ENCODE results near the gene EBF3. TPM values are rescaled to one million over a fixed set of nuclear protein-coding genes. Genes with fewer than 3 reads are reported as not detected.

The EBF3 gene
- total RNA-seq, 1 experiment from 2014 or later, result 0.12 TPM

- CTCF ChIA-PET, result no interaction called here
- Histone ChIP-seq H3K4me2 (ENCODE audit: low read length) (no peak overlapping the region), H3K9me3 (ENCODE audit: control insufficient read depth in 1 of 2, insufficient read depth in 1 of 2, low read depth in 1 of 2, low read length in 2 of 2) (no peaks in the 10 kb centered on the region), H2AFZ (ENCODE audit: low read depth, low read length, poor library complexity, severe bottlenecking) (no peak overlapping the region), H3K79me2 (ENCODE audit: insufficient read depth, low read length) (no peaks in the 10 kb centered on the region), H4K20me1 (ENCODE audit: insufficient read depth) (no peaks in the 10 kb centered on the region), H3K36me3 (ENCODE audit: control insufficient read depth in 1 of 2, insufficient read depth in 2 of 2, low read length in 2 of 2) (no peaks in the 10 kb centered on the region), H3K27ac (ENCODE audit: low read depth, low read length) (no peak overlapping the region), H3K9me2 (ENCODE audit: insufficient read depth) (no peaks in the 10 kb centered on the region), H3K4me3 (replicated peaks in 1 of 2; ENCODE audit: low read depth in 1 of 2, low read length in 2 of 2) (no peak overlapping the region), H3K9ac (ENCODE audit: low read length) (no peak overlapping the region), H3K27me3 (ENCODE audit: insufficient read depth, low read length) (no peaks in the 10 kb centered on the region), H3K4me1 (ENCODE audit: control insufficient read depth in 1 of 2, insufficient read depth in 2 of 2, low read length in 2 of 2) (no peaks in the 10 kb centered on the region)
- DNase-seq (ENCODE audit: low read depth, low spot score) (no peak), ATAC-seq (no peak)
- intact Hi-C loops (cut with micrococcal nuclease), result no loop called here
- no peak for TF ChIP-seq REST (IDR thresholded peaks at IDR 0.05; ENCODE audit: low read depth)
- no peak for TF ChIP-seq YY1 (IDR thresholded peaks at IDR 0.05; ENCODE audit: extremely low read depth, insufficient replicate concordance, low read depth, low read length)
- TF ChIP-seq SRF (IDR thresholded peaks at IDR 0.05; ENCODE audit: low read depth), result no peak
- no peak for TF ChIP-seq POLR2AphosphoS5 (IDR thresholded peaks at IDR 0.05; ENCODE audit: low read depth, low read length)
- no peak for TF ChIP-seq ZBTB33 (IDR thresholded peaks at IDR 0.05; ENCODE audit: extremely low read depth, insufficient replicate concordance, low read length)
- no peak for TF ChIP-seq SP1 (IDR thresholded peaks at IDR 0.05; ENCODE audit: low read depth)
- TF ChIP-seq, protein P1, sequence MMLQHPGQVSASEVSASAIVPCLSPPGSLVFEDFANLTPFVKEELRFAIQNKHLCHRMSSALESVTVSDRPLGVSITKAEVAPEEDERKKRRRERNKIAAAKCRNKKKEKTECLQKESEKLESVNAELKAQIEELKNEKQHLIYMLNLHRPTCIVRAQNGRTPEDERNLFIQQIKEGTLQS (IDR thresholded peaks at IDR 0.05), result no peak
- TF ChIP-seq RAD21 (IDR thresholded peaks at IDR 0.05; ENCODE audit: low read depth), result no peak
- POLR2A ChIA-PET, result no interaction called here
- RAD21 ChIA-PET (ENCODE audit: low non-redundant PET in 1 of 2, low total read pairs in 2 of 2, uncharacterized antibody in 2 of 2, unreplicated experiment in 2 of 2), result interaction anchor here in 1 of 2 experiments (0.6 kb wide), 1 partner anchor 147 kb away, joined by 4 read pairs; no protein-coding TSS in a partner anchor
- BruUV-seq (replicated peaks), result no TSS peak
Measured at GRCh38 chr10:129969184-129969910, 5.3 kb upstream of the EBF3 start.

Measured in HCT116 (cell line).